H9 (cell line): ENCODE results near the gene VPS18. TPM values are rescaled to one million over a fixed set of nuclear protein-coding genes. Genes with fewer than 3 reads are reported as not detected.

Experiments
- DNase-seq: peaks from one replicate; pipeline ENCODE4 v3.0.0-alpha.2; 2017
- H2AFZ ChIP-seq: one replicate; pipeline ENCODE4 v1.6.1; 2013; ENCODE audit warnings: mild to moderate bottlenecking, low read length, control low read depth, moderate library complexity
- H2AK5ac ChIP-seq: 2 replicates; pipeline ENCODE4 v1.6.1; 2013; ENCODE audit warnings: low read length, control low read depth, mixed read lengths; ENCODE audit not compliant: insufficient read length
- H2BK120ac ChIP-seq: one replicate; pipeline ENCODE4 v1.6.1; 2013; ENCODE audit warnings: low read depth, mild to moderate bottlenecking, low read length, control low read depth, inconsistent platforms; ENCODE audit not compliant: poor library complexity, severe bottlenecking
- H2BK12ac ChIP-seq: 2 replicates; pipeline ENCODE4 v1.6.1; 2013; ENCODE audit warnings: low read length, control low read depth, mixed read lengths, low read depth; ENCODE audit not compliant: insufficient read length
- H2BK15ac ChIP-seq: 2 replicates; pipeline ENCODE4 v1.6.1; 2013; ENCODE audit warnings: low read depth, low read length, control low read depth
- H2BK20ac ChIP-seq: one replicate; pipeline ENCODE4 v1.6.1; 2013; ENCODE audit warnings: low read depth, mild to moderate bottlenecking, low read length, control low read depth, inconsistent platforms; ENCODE audit not compliant: poor library complexity, severe bottlenecking
- H2BK5ac ChIP-seq: 2 replicates; pipeline ENCODE4 v1.6.1; 2013; ENCODE audit warnings: low read length, control low read depth, mixed read lengths; ENCODE audit not compliant: insufficient read length
- H3K14ac ChIP-seq: 2 replicates; pipeline ENCODE4 v1.6.1; 2013; ENCODE audit warnings: low read length, control low read depth; ENCODE audit not compliant: insufficient read depth
- H3K18ac ChIP-seq: 2 replicates; pipeline ENCODE4 v1.6.1; 2013; ENCODE audit warnings: low read depth, mild to moderate bottlenecking, mixed read lengths, low read length, control low read depth; ENCODE audit not compliant: insufficient read length
- H3K23ac ChIP-seq: 2 replicates; pipeline ENCODE4 v1.6.1; 2013; ENCODE audit warnings: low read length, control low read depth, mixed read lengths, low read depth; ENCODE audit not compliant: insufficient read length
- H3K23me2 ChIP-seq: 2 replicates; pipeline ENCODE4 v1.6.1; 2013; ENCODE audit warnings: low read depth, mild to moderate bottlenecking, mixed read lengths, low read length, control low read depth; ENCODE audit not compliant: insufficient read length, poor library complexity, severe bottlenecking
- H3K27ac ChIP-seq: 2 replicates; pipeline ENCODE4 v1.5.1; 2013; ENCODE audit warnings: low read length, control low read depth, mixed read lengths, low read depth; ENCODE audit not compliant: insufficient read length
- H3K27me3 ChIP-seq: 2 replicates; pipeline ENCODE4 v1.6.1; 2013; ENCODE audit warnings: low read length, control low read depth, inconsistent platforms; ENCODE audit not compliant: insufficient read depth
- H3K4ac ChIP-seq: 2 replicates; pipeline ENCODE4 v1.6.1; 2013; ENCODE audit warnings: low read depth, mild to moderate bottlenecking, control low read depth, inconsistent platforms, low read length, moderate library complexity
- H3K4me1 ChIP-seq: 2 replicates; pipeline ENCODE4 v1.6.1; 2013; ENCODE audit warnings: low read length, control low read depth, inconsistent platforms; ENCODE audit not compliant: insufficient read depth
- H3K4me2 ChIP-seq: 2 replicates; pipeline ENCODE4 v1.6.1; 2013; ENCODE audit warnings: low read length, control low read depth, mixed read lengths; ENCODE audit not compliant: insufficient read length, insufficient read depth
- H3K56ac ChIP-seq: 2 replicates; pipeline ENCODE4 v1.6.1; 2013; ENCODE audit warnings: low read depth, mild to moderate bottlenecking, mixed read lengths, low read length, control low read depth; ENCODE audit not compliant: insufficient read length
- H3K79me1 ChIP-seq: 2 replicates; pipeline ENCODE4 v1.6.1; 2013; ENCODE audit warnings: low read depth, mild to moderate bottlenecking, moderate library complexity, low read length, control low read depth, inconsistent platforms; ENCODE audit not compliant: insufficient read depth, poor library complexity, severe bottlenecking
- H3K79me2 ChIP-seq: 2 replicates; pipeline ENCODE4 v1.6.1; 2013; ENCODE audit warnings: low read length, control low read depth, inconsistent platforms; ENCODE audit not compliant: insufficient read depth
- H3K9ac ChIP-seq: 2 replicates; pipeline ENCODE4 v1.6.1; 2013; ENCODE audit warnings: low read length, control low read depth, mixed read lengths; ENCODE audit not compliant: insufficient read length; ENCODE audit errors: extremely low read depth
- H3K9me3 ChIP-seq: one replicate; pipeline ENCODE4 v1.6.1; 2013; ENCODE audit warnings: low read depth, low read length, inconsistent platforms; ENCODE audit not compliant: control insufficient read depth
- H3T11ph ChIP-seq: one replicate; pipeline ENCODE4 v1.6.1; 2013; ENCODE audit warnings: mild to moderate bottlenecking, low read length, control low read depth, inconsistent platforms
- H4K20me1 ChIP-seq: one replicate; pipeline ENCODE4 v1.6.1; 2013; ENCODE audit not compliant: control insufficient read depth, insufficient read length, insufficient read depth
- H4K5ac ChIP-seq: 2 replicates; pipeline ENCODE4 v1.6.1; 2013; ENCODE audit warnings: low read depth, mild to moderate bottlenecking, mixed read lengths, low read length, control low read depth; ENCODE audit not compliant: insufficient read length
- H4K8ac ChIP-seq: replicated peaks from 2 replicates; pipeline ENCODE4 v1.6.1; 2013; ENCODE audit warnings: low read length, control low read depth, mixed read lengths, low read depth; ENCODE audit not compliant: insufficient read length
- H4K91ac ChIP-seq: 2 replicates; pipeline ENCODE4 v1.6.1; 2013; ENCODE audit warnings: low read depth, mild to moderate bottlenecking, moderate library complexity, mixed read lengths, low read length, control low read depth; ENCODE audit not compliant: insufficient read length
- H3K27ac Mint-ChIP-seq, 3 experiments: 2 replicates in 2 of 3; 3 replicates in 1 of 3; pipeline ENCODE4 v1.8.0; 2020 to 2021; ENCODE audit warnings: mixed read lengths in 3 of 3, mild to moderate bottlenecking in 1 of 3, moderate library complexity in 1 of 3
- H3K27me3 Mint-ChIP-seq: 2 replicates; pipeline ENCODE4 v1.8.0; 2021; ENCODE audit warnings: low read depth, mild to moderate bottlenecking, moderate library complexity, mixed read lengths
- H3K36me3 Mint-ChIP-seq, 3 experiments: 2 replicates in 2 of 3; 3 replicates in 1 of 3; pipeline ENCODE4 v1.8.0; 2020 to 2021; ENCODE audit warnings: low read depth in 3 of 3, mixed read lengths in 3 of 3; ENCODE audit not compliant: insufficient read depth in 1 of 3
- H3K4me1 Mint-ChIP-seq, 2 experiments: 2 replicates each; pipeline ENCODE4 v1.8.0; 2020; ENCODE audit warnings: mixed read lengths in 2 of 2
- H3K4me3 Mint-ChIP-seq, 2 experiments: 2 replicates in 1 of 2; 3 replicates in 1 of 2; pipeline ENCODE4 v1.8.0; 2020 to 2021; ENCODE audit warnings: mild to moderate bottlenecking in 2 of 2, mixed read lengths in 2 of 2, moderate library complexity in 1 of 2
- H3K9me3 Mint-ChIP-seq, 2 experiments: 2 replicates in 1 of 2; 3 replicates in 1 of 2; pipeline ENCODE4 v1.8.0; 2020; ENCODE audit warnings: mild to moderate bottlenecking in 2 of 2, mixed read lengths in 2 of 2, moderate library complexity in 1 of 2
- WGBS: extraction: QIAGEN DNeasy Blood & Tissue Kit; methylation state at CpG from one replicate; pipeline ENCODE4 v1.1.7; 2013; ENCODE audit warnings: missing lambda C conversion rate, low lambda C conversion rate, mixed read lengths; ENCODE audit not compliant: insufficient read length; ENCODE audit errors: extremely low coverage; 5-methylcytosine and 5-hydroxymethylcytosine counted together
- total RNA-seq: library from RNA; stranded (reverse); gene quantifications from 2 replicates; pipeline ENCODE4 v1.2.1, GENCODE V29; 2021
- TF ChIP-seq, protein P1 (sequence below): fragments of 200-600 bp; sonication (generic); conservative IDR thresholded peaks from 3 replicates; pipeline ENCODE4 v1.8.0; 2021; ENCODE audit warnings: antibody characterized with exemption, mild to moderate bottlenecking

VPS18 gene
- total RNA-seq, 1 experiment from 2014 or later, result 45.0 TPM

- H3K4me2 ChIP-seq, result peak overlapping the region; percentile 95
- H3K27ac Mint-ChIP-seq, result peak overlapping the region; percentile 36 to 95 (median 87); a peak in 6 of 7 replicates
Measured at GRCh38 chr15:40844696-40845030, 49.6 kb upstream of the VPS18 start.

More at GRCh38 chr15:40844696-40845030, 49.6 kb upstream of the VPS18 start:
- Histone ChIP-seq H3K4ac (no peak overlapping the region), H3K18ac (peak overlapping the region; percentile 52), H4K20me1 (no peaks in the 10 kb centered on the region), H2BK5ac (no peak overlapping the region), H4K91ac (no peak overlapping the region), H3K14ac (peak overlapping the region; percentile 76), H4K5ac (no peak overlapping the region), H3K27ac (no peak overlapping the region), H3K27me3 (no peaks in the 10 kb centered on the region), H3K4me1 (peaks cover 17% of the 10 kb centered on the region), H3T11ph (no peak overlapping the region), H3K79me1 (peaks cover 5% of the 10 kb centered on the region), H2AFZ (no peak overlapping the region), H2BK12ac (no peak overlapping the region), H2BK120ac (no peak overlapping the region), H2BK15ac (no peak overlapping the region), H3K23ac (no peak overlapping the region), H3K79me2 (peaks cover 8% of the 10 kb centered on the region; the same call in 1 of the 2 replicates), H3K9me3 (no peaks in the 10 kb centered on the region), H3K9ac (peak overlapping the region; percentile 53), H3K56ac (no peak overlapping the region), H3K23me2 (peaks cover 11% of the 10 kb centered on the region), H2BK20ac (no peak overlapping the region), H4K8ac (no peak overlapping the region), H2AK5ac (no peak overlapping the region)
- peaks cover 41% of the 10 kb centered on the region in 2 experiments for H3K4me1 Mint-ChIP-seq
- peaks cover 4% of the 10 kb centered on the region for H3K27me3 Mint-ChIP-seq
- H3K36me3 Mint-ChIP-seq, result peaks cover 16 to 38% (median 30%) of the 10 kb centered on the region in 3 experiments
- WGBS, result no CpG with 5 or more reads among the region's 28 CpGs
- TF ChIP-seq, protein P1, sequence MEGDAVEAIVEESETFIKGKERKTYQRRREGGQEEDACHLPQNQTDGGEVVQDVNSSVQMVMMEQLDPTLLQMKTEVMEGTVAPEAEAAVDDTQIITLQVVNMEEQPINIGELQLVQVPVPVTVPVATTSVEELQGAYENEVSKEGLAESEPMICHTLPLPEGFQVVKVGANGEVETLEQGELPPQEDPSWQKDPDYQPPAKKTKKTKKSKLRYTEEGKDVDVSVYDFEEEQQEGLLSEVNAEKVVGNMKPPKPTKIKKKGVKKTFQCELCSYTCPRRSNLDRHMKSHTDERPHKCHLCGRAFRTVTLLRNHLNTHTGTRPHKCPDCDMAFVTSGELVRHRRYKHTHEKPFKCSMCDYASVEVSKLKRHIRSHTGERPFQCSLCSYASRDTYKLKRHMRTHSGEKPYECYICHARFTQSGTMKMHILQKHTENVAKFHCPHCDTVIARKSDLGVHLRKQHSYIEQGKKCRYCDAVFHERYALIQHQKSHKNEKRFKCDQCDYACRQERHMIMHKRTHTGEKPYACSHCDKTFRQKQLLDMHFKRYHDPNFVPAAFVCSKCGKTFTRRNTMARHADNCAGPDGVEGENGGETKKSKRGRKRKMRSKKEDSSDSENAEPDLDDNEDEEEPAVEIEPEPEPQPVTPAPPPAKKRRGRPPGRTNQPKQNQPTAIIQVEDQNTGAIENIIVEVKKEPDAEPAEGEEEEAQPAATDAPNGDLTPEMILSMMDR, result no peak
- H3K9me3 Mint-ChIP-seq, result no peaks in the 10 kb centered on the region
- DNase-seq, result no peak
- H3K4me3 Mint-ChIP-seq, result peak overlapping the region; percentile 94
